HepG2 (cell line): Measurements from ENCODE around the gene NTM. TPM values are rescaled to one million over a fixed set of nuclear protein-coding genes. Genes with fewer than 3 reads are reported as not detected.

Source experiments
- ATAC-seq: fragments of 200-7000 bp; cut with Tn5 transposase; 3 replicates; pipeline ENCODE4 v1.9.1; 2020; ENCODE audit warnings: mild to moderate bottlenecking, moderate library complexity
- BruUV-seq: library from RNA; stranded (reverse); fragments of 400-500 nt; replicated peaks from 2 replicates; lab custom pipeline; 2021; lab: Mats Ljungman, UMichigan
- CTCF ChIA-PET: fragments of 300-600 bp; formaldehyde crosslinking; extraction: SDS; loops from one replicate; lab custom pipeline; 2021; ENCODE audit warnings: low total read pairs, inconsistent platforms, low intra/inter-chr PET ratio; lab: Yijun Ruan, JAX
- POLR2A ChIA-PET: fragments of 350-600 bp; sonication (Branson Sonifier 250); formaldehyde crosslinking; loops from one replicate; lab custom pipeline; 2020; ENCODE audit warnings: antibody characterized with exemption, inconsistent platforms; lab: Yijun Ruan, JAX
- DNase-seq: peaks from one replicate; pipeline ENCODE4 v3.0.0-alpha.2; 2015; ENCODE audit warnings: low spot score
- FAIRE-seq: peaks from 3 replicates; lab custom pipeline; 2011; peaks lifted over from hg19 to GRCh38; lab: Jason Lieb, UNC
- H2AFZ ChIP-seq: one replicate; pipeline ENCODE4 v1.6.1; 2011; ENCODE audit warnings: low read length, inconsistent platforms
- H3K27ac ChIP-seq: fragments of 300-600 bp; 3 replicates; pipeline ENCODE4 v1.8.0; 2011; ENCODE audit warnings: mixed run types, mild to moderate bottlenecking, mixed read lengths, low read length, inconsistent platforms; ENCODE audit not compliant: insufficient read depth; ENCODE audit errors: extremely low read length
- H3K27me3 ChIP-seq, 2 experiments: fragments of 200-600 bp in 1 of 2; 2 replicates in 1 of 2; 3 replicates in 1 of 2; pipeline versions ENCODE4 v1.6.0 to v1.8.0; 2011; ENCODE audit warnings: low read length in 2 of 2, mild to moderate bottlenecking in 2 of 2, moderate library complexity in 2 of 2, inconsistent platforms in 1 of 2; ENCODE audit not compliant: insufficient read depth in 2 of 2, control insufficient read depth in 1 of 2
- H3K36me3 ChIP-seq, 2 experiments: fragments of 200-600 bp in 1 of 2; replicated peaks in 1 of 2; 2 replicates in 1 of 2; 3 replicates in 1 of 2; pipeline versions ENCODE4 v1.5.1 to v1.8.0; 2011; ENCODE audit warnings: low read length in 2 of 2, inconsistent platforms in 1 of 2; ENCODE audit not compliant: insufficient read depth in 2 of 2, control insufficient read depth in 1 of 2
- H3K4me1 ChIP-seq: 2 replicates; pipeline ENCODE4 v1.5.1; 2012; ENCODE audit warnings: low read length, inconsistent platforms; ENCODE audit not compliant: insufficient read depth
- H3K4me2 ChIP-seq: 2 replicates; pipeline ENCODE4 v1.6.0; 2011; ENCODE audit warnings: low read depth, low read length, inconsistent platforms
- H3K4me3 ChIP-seq, 3 experiments: fragments of 200-600 bp in 1 of 3; sonication (generic), shearing (Covaris generic) in 1 of 3; replicated peaks in 1 of 3; 2 replicates each; pipeline ENCODE4 v1.5.1; 2011 to 2016; ENCODE audit warnings: low read length in 3 of 3, inconsistent platforms in 2 of 3, low read depth in 2 of 3, mild to moderate bottlenecking in 2 of 3, control low read depth in 1 of 3, mixed read lengths in 1 of 3; ENCODE audit not compliant: insufficient read depth in 1 of 3
- H3K79me2 ChIP-seq: one replicate; pipeline ENCODE4 v1.6.1; 2011; ENCODE audit warnings: low read length, inconsistent platforms; ENCODE audit not compliant: insufficient read depth
- H3K9ac ChIP-seq: 2 replicates; pipeline ENCODE4 v1.6.0; 2011; ENCODE audit warnings: mild to moderate bottlenecking, low read depth, low read length, inconsistent platforms; ENCODE audit not compliant: insufficient read depth
- H3K9me3 ChIP-seq: 2 replicates; pipeline ENCODE4 v1.5.1; 2012; ENCODE audit warnings: mild to moderate bottlenecking, low read length
- H4K20me1 ChIP-seq: 2 replicates; pipeline ENCODE4 v1.6.0; 2011; ENCODE audit warnings: inconsistent platforms, mild to moderate bottlenecking, low read length, moderate library complexity; ENCODE audit not compliant: insufficient read depth
- AGO1 ChIP-seq: fragments of 200-400 bp; formaldehyde crosslinking; IDR thresholded peaks from 2 replicates; pipeline ENCODE4 v1.6.1; 2017; ENCODE audit warnings: mild to moderate bottlenecking, low read depth, low read length, moderate library complexity; ENCODE audit not compliant: poor library complexity, severe bottlenecking
- ARNT ChIP-seq: fragments of 450-650 bp; IDR thresholded peaks from 2 replicates; pipeline ENCODE4 v1.6.1; 2017
- ATF1 ChIP-seq: IDR thresholded peaks from 2 replicates; pipeline ENCODE4 v1.6.1; 2016; ENCODE audit warnings: mild to moderate bottlenecking, control low read depth
- CBX2 ChIP-seq, 2 experiments: fragments of 200-600 bp in 1 of 2; sonication (generic); formaldehyde crosslinking in 1 of 2; IDR thresholded peaks; 2 replicates each; pipeline versions ENCODE4 v1.7.0 to v1.8.1; 2018 to 2022; ENCODE audit warnings: low read depth in 2 of 2, low read length in 1 of 2, mild to moderate bottlenecking in 1 of 2, missing genetic modification reagents in 1 of 2
- JUND ChIP-seq: sonication (generic); formaldehyde crosslinking; IDR thresholded peaks from 2 replicates; pipeline ENCODE4 v1.8.0; 2022; ENCODE audit warnings: mild to moderate bottlenecking, missing genetic modification reagents
- KDM2A ChIP-seq: sonication (generic); formaldehyde crosslinking; IDR thresholded peaks from 2 replicates; pipeline ENCODE4 v1.4.0; 2020; ENCODE audit warnings: low read depth, missing genetic modification reagents, borderline replicate concordance
- MXI1 ChIP-seq: IDR thresholded peaks from 3 replicates; pipeline ENCODE4 v1.6.1; 2012; ENCODE audit warnings: low read depth, low read length, inconsistent platforms, borderline replicate concordance
- NFYC ChIP-seq: IDR thresholded peaks from 2 replicates; pipeline ENCODE4 v1.6.1; 2016; ENCODE audit warnings: missing genetic modification reagents, missing compliant biosample characterization
- TCF7L2 ChIP-seq: IDR thresholded peaks from 2 replicates; pipeline ENCODE4 v1.6.1; 2011; ENCODE audit warnings: mild to moderate bottlenecking, low read depth, low read length, moderate library complexity
- YEATS2 ChIP-seq: sonication (generic); formaldehyde crosslinking; IDR thresholded peaks from 2 replicates; pipeline ENCODE4 v1.4.0; 2020; ENCODE audit warnings: missing genetic modification reagents, borderline replicate concordance
- YY1 ChIP-seq: IDR thresholded peaks from 2 replicates; pipeline ENCODE4 v1.6.1; 2011; ENCODE audit warnings: low read length, low read depth, moderate library complexity, mild to moderate bottlenecking; ENCODE audit not compliant: insufficient read depth, insufficient replicate concordance
- ZNF282 ChIP-seq: fragments of 450-650 bp; IDR thresholded peaks from 2 replicates; pipeline ENCODE4 v1.6.1; 2018; ENCODE audit not compliant: partially characterized antibody
- ZNF556 ChIP-seq: sonication (generic); formaldehyde crosslinking; IDR thresholded peaks from 2 replicates; pipeline ENCODE4 v1.4.0; 2020; ENCODE audit warnings: mild to moderate bottlenecking, missing genetic modification reagents, borderline replicate concordance
- ZNF749 ChIP-seq: sonication (generic); formaldehyde crosslinking; IDR thresholded peaks from 2 replicates; pipeline ENCODE4 v1.8.0; 2022; ENCODE audit warnings: mild to moderate bottlenecking, missing genetic modification reagents, moderate library complexity, borderline replicate concordance
- ZSCAN25 ChIP-seq: sonication (generic); formaldehyde crosslinking; IDR thresholded peaks from 2 replicates; pipeline ENCODE4 v1.8.0; 2022; ENCODE audit warnings: mild to moderate bottlenecking, missing genetic modification reagents
- WGBS: methylation state at CpG from one replicate; pipeline ENCODE4 v1.1.6; 2017; ENCODE audit warnings: low lambda C conversion rate; 5-methylcytosine and 5-hydroxymethylcytosine counted together
- in situ Hi-C: cut with HindIII; loops from 2 replicates; pipeline ENCODE4 v1.10.0; 2017; ENCODE audit warnings: low pct_unique_long_range_greater_than_20kb; ENCODE audit not compliant: extremely low pct_ligation_motif_present
- intact Hi-C: fragments of 100-400 bp; cut with micrococcal nuclease; formaldehyde crosslinking; loops from one replicate; pipeline ENCODE4 v1.10.0; 2022; ENCODE audit not compliant: unreplicated experiment
- polyA plus RNA-seq, 8 experiments: library from polyadenylated mRNA; depleted of rRNA in 3 of 8; stranded (reverse) in 7 of 8; unstranded in 1 of 8; fragments of >200 nt; fragmentation: Illumina TruSeq in 4 of 8; extraction: Trizol in 4 of 8; gene quantifications; 2 replicates each; pipeline versions ENCODE4 v1.2.1 to v1.2.3, GENCODE V29; 2011 to 2016; ENCODE audit warnings: low read depth in 4 of 8, missing spikeins in 1 of 8, mixed read lengths in 1 of 8; ENCODE audit not compliant: insufficient read depth in 1 of 8
- total RNA-seq, 5 experiments: library from RNA; depleted of rRNA; stranded (reverse); fragments of >200 nt; fragmentation: Illumina TruSeq; extraction: Trizol; gene quantifications; 2 replicates each; pipeline ENCODE4 v1.2.3, GENCODE V29; 2016; ENCODE audit warnings: low read depth in 1 of 5
- TF ChIP-seq, protein P1 (sequence below): sonication (generic); formaldehyde crosslinking; IDR thresholded peaks from 2 replicates; pipeline ENCODE4 v1.4.0; 2020; ENCODE audit warnings: mild to moderate bottlenecking, low read depth, missing genetic modification reagents
- TF ChIP-seq, protein P2 (sequence below): sonication (generic); formaldehyde crosslinking; IDR thresholded peaks from 2 replicates; pipeline ENCODE4 v1.5.0; 2020; ENCODE audit warnings: missing genetic modification reagents, mild to moderate bottlenecking, borderline replicate concordance
- TF ChIP-seq, protein P3 (sequence below): sonication (generic); formaldehyde crosslinking; IDR thresholded peaks from 2 replicates; pipeline ENCODE4 v1.4.0; 2020; ENCODE audit warnings: missing genetic modification reagents
- TF ChIP-seq, protein P4 (sequence below), 2 experiments: fragments of 450-650 bp in 1 of 2; sonication (generic) in 1 of 2; formaldehyde crosslinking; IDR thresholded peaks; 2 replicates each; pipeline versions ENCODE4 v1.5.0 to v1.8.0; 2020 to 2022; ENCODE audit warnings: mild to moderate bottlenecking in 1 of 2, missing genetic modification reagents in 1 of 2

Gene NTM
- total and polyA plus RNA-seq, 2 of the 13 experiments (the other 11 are each of a cell fraction or from before 2014, with no cell fraction given): not detected

DNA sequence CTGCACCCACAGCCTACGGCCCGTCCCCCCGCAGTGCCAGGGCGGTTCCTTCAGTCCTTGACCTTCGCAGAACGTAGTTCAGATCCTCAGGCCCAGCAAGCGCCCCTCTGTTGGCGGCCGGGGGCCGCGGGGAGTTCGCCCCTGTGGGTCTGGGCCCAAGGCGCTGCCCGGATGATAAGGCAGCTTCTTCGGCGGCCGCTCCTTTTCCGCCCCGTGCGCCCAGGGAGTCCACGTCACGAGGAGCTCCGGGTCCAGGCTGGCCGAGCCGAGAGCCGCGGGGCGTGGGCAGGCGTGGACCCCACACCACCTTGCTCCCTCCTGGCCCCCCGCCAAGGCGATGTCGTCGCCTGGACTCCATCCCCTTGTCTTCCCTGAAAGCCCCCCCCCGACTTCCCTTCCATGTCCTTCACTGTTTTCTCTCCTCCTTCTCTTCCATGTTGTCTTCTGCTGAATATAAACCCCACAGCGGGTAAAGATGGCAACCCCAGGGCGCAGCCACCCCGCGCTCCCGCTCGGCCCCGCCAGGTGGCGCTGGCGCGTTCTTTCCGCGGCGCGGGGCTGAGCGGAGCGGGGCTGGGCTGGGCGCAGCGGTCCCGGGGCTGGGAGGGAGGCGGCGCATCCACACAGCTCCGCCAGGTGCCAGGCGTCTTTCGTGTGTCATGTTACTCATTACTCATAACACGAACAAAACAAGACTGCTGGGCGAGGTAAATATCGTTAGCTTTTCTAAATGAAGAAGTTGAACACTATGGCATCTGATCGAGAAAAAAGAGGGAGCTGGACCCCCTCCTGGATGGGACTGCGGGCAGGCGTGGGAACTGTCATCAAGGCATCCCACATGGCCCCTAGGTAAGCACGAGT is 321.0 kb downstream of the NTM start:
- Histone ChIP-seq H3K9me3 (no peaks in the 10 kb centered on the region), H3K27me3 (peaks cover 0 to 44% of the 10 kb centered on the region in 2 experiments; a peak in 4 of 5 replicates), H3K4me2 (no peak overlapping the region), H3K79me2 (no peaks in the 10 kb centered on the region), H2AFZ (no peak overlapping the region), H3K9ac (no peak overlapping the region), H4K20me1 (no peaks in the 10 kb centered on the region), H3K4me1 (no peaks in the 10 kb centered on the region), H3K27ac (no peak overlapping the region), H3K36me3 (no peaks in the 10 kb centered on the region), H3K4me3 (no peak overlapping the region)
- ChIA-PET POLR2A (no interaction called here), CTCF (no interaction called here)
- 39% methylated on average over 29 of the region's 65 CpGs for WGBS
- intact Hi-C loops (loop anchor here (5.0 kb wide), 1 partner anchor 336 kb away; no protein-coding TSS in a partner anchor), in situ Hi-C loops (loop anchor here (25.0 kb wide), 1 partner anchor 1371 kb away; no protein-coding TSS in a partner anchor)
- DNase-seq: no peak
- no TSS peak for BruUV-seq
- FAIRE-seq: no peak
- peak; percentile 65 for ATAC-seq
- TF ChIP-seq, protein P1, sequence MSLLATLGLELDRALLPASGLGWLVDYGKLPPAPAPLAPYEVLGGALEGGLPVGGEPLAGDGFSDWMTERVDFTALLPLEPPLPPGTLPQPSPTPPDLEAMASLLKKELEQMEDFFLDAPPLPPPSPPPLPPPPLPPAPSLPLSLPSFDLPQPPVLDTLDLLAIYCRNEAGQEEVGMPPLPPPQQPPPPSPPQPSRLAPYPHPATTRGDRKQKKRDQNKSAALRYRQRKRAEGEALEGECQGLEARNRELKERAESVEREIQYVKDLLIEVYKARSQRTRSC (CRISPR knock-in tag): no peak
- TF ChIP-seq, protein P2, sequence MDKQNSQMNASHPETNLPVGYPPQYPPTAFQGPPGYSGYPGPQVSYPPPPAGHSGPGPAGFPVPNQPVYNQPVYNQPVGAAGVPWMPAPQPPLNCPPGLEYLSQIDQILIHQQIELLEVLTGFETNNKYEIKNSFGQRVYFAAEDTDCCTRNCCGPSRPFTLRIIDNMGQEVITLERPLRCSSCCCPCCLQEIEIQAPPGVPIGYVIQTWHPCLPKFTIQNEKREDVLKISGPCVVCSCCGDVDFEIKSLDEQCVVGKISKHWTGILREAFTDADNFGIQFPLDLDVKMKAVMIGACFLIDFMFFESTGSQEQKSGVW (CRISPR knock-in tag): no peak
- TF ChIP-seq AGO1: no peak
- TF ChIP-seq ZNF282: no peak
- no peak for TF ChIP-seq YEATS2 (CRISPR knock-in tag)
- TF ChIP-seq ZNF556 (CRISPR knock-in tag): no peak
- peak; percentile 48 for TF ChIP-seq YY1
- TF ChIP-seq MXI1: no peak
- no peak for TF ChIP-seq TCF7L2
- no peak for TF ChIP-seq ARNT
- no peak for TF ChIP-seq JUND (CRISPR knock-in tag)
- no peak for TF ChIP-seq CBX2 (IDR thresholded peaks at IDR 0.05; ENCODE audit: low read depth, low read length)
- no peak for TF ChIP-seq CBX2 (CRISPR knock-in tag; IDR thresholded peaks at IDR 0.05; ENCODE audit: low read depth)
- TF ChIP-seq, protein P3, sequence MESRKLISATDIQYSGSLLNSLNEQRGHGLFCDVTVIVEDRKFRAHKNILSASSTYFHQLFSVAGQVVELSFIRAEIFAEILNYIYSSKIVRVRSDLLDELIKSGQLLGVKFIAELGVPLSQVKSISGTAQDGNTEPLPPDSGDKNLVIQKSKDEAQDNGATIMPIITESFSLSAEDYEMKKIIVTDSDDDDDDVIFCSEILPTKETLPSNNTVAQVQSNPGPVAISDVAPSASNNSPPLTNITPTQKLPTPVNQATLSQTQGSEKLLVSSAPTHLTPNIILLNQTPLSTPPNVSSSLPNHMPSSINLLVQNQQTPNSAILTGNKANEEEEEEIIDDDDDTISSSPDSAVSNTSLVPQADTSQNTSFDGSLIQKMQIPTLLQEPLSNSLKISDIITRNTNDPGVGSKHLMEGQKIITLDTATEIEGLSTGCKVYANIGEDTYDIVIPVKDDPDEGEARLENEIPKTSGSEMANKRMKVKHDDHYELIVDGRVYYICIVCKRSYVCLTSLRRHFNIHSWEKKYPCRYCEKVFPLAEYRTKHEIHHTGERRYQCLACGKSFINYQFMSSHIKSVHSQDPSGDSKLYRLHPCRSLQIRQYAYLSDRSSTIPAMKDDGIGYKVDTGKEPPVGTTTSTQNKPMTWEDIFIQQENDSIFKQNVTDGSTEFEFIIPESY: peak; percentile 53; the same call in 1 of the 2 replicates
- TF ChIP-seq ATF1 (CRISPR knock-in tag): no peak
- no peak for TF ChIP-seq NFYC (CRISPR knock-in tag)
- no peak for TF ChIP-seq ZNF749 (CRISPR knock-in tag)
- no peak for TF ChIP-seq KDM2A (CRISPR knock-in tag)
- no peak for TF ChIP-seq ZSCAN25 (CRISPR knock-in tag)
- TF ChIP-seq, protein P4, sequence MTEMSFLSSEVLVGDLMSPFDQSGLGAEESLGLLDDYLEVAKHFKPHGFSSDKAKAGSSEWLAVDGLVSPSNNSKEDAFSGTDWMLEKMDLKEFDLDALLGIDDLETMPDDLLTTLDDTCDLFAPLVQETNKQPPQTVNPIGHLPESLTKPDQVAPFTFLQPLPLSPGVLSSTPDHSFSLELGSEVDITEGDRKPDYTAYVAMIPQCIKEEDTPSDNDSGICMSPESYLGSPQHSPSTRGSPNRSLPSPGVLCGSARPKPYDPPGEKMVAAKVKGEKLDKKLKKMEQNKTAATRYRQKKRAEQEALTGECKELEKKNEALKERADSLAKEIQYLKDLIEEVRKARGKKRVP (CRISPR knock-in tag; IDR thresholded peaks at IDR 0.05): no peak
